CMK (cell line): ENCODE results near the gene VARS2.
"Not testable (repeated sequence)": the region's sequence is repeated elsewhere in the genome, so short reads cannot be mapped to it uniquely, and the experiment has no call there.

ENCODE experiments used
- DNase-seq: peaks from one replicate; pipeline ENCODE4 v3.0.0-alpha.2; 2010; ENCODE audit warnings: low read depth

Gene VARS2

DNA sequence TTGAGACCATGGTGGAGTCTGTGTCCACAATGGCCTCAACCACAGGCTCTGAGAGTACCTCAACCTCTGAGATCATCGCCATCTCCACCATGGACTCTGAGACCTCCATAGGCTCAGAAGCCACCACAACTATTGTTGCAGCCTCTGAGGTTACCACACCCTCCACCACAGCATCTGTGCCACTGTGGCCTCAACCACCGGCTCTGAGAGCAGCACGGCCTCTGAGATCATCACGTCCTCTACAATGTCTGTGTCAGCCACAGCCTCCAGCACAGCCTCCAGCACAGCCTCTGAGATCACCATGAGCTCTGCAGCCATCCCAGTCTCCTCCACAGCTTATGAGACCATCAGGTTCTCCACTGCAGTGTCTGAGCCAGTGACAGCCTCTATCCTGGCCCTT is 50.0 kb downstream of the VARS2 start:
- DNase-seq, result no peak

DNA sequence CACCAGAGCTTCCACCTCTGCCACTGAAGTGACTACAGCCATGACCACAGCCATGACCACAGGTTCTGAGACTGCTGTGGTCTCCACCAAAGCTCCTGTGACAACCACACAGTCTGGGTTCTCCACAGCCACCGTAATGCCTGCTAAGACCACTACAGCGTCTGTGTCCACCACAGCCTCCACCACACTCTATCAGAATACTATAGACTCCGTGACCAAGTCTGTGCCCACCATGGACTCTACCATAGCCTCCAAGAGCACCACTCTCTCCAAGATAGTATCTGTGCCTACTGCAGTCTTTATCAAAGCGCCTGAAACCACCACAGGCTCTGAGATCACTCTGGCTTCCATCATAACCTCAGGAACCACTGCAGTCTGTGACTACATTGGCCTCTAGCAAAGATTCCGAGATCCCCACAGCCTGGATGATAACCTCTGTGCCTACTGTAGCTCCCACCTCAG is 51.1 kb downstream of the VARS2 start:
- no peak for DNase-seq

DNA sequence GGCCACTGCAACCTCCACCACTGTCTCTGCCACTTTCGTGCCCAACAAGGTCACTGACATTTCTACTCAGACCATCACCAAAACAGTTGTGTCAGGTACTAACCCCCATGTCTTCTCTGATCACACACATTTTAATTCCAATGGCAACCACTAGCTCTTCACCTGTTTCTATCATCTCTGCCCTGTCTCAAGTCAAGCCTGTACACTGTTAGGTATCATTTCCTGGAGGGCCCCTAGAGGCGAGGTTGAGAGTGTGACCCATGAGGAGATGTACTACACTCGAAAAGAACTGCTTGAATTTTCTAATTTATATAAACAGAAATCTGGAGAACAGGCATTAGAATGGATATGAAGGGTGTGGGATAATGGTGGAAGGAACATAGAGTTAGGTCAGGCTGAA is 52.1 kb downstream of the VARS2 start:
- DNase-seq, result no peak

DNA sequence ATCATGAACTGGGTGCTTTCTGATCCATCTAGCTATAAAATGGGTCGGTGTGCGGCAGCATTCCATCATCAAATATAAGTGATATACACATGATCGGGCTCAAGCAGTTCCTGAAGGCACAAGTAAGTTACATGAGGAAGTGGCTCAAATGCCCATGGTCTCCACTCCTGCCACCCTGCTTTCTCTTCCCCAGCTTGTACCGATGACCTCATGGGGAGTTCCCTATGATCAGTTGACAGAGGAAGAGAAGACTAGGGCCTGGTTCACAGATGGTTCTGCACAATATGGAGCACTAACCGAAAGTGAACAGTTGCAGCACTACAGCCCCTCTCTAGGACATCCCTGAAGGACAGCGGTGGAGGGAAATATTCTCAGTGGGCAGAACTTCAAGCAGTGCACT is 55.1 kb downstream of the VARS2 start:
- DNase-seq, result not testable (repeated sequence)

DNA sequence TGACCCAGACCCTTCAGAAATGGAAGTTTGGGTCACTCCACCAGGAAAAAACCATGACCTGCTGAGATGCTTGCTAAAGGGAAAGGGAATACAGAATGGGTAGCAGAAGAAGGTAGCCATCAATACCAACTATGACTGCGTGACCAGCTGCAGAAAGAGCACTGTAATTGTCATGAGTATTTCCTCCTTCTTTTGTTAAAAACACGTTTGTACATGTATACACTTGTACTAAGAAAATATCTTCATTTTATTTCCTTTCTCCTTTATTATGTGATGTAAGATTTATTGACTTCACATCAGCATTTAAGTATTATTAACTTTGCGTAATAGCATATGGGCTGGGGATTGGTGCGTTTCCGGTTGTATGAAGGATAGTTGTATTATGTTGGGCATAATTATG is 56.9 kb downstream of the VARS2 start:
- no peak for DNase-seq

DNA sequence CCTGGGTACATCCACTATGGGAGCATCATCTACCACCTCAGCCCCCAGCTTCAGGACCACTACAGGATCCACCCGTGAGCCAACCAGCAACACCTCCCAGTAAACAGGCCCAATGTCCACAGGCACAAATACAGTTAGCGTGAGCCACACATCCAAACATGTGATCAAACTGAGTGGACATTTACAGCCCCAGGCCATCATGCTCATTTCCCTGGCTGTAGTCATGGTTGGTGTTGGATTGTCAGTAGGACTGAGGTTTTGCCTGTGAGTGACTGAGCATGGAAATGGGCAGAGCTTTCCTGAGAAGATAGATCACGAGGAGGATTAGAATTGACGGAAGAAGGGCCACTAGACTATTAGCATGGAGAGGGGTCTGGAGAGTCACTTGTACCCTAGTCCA is 58.8 kb downstream of the VARS2 start:
- no peak for DNase-seq

DNA sequence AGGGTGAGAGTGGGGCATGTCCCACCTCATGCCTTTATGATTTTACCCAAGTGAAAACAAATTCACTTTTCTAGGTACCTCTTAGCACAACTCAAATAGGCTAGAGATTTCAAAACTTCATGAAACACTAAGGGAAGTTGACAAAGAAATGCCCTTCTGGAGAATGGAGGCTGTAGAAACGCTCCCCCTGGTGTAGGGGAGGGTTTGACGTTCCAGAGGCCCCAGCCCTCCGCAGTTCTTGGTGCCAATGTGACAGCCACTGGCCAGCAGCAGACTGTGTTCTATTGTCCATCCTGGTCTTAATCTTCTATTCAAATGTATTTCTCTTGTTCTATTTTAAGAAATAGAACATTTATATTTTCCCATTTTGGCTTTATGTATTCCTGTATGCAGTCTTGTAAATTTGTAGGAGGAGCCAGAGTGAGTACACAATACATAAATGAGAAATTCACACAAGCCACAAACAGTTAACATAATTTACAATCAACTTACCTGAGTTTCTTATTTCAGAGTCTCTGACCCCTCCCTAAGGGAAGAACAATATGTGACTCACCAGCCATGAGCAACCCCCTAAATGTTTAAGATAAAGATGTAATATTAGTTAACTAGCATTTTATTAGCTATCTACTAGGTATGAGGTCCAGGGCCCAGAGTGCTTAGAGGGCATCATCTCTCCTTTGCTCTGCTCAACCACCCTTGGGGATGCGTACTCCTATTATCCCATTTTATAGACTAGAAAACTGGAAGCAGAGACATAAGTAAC is 60.6 kb downstream of the VARS2 start:
- no peak for DNase-seq
